Neural cell (in vitro differentiated cells): ENCODE data around the gene ZBTB7C. TPM values are rescaled to one million over a fixed set of nuclear protein-coding genes. Genes with fewer than 3 reads are reported as not detected.

Experiments used
- H2AFZ ChIP-seq: fragments of 200-600, 300-800 bp; sonication (generic), shearing (Covaris generic); 2 replicates; pipeline ENCODE4 v1.6.0; 2014; ENCODE audit warnings: low read depth, mild to moderate bottlenecking, antibody characterized with exemption, low read length, moderate library complexity
- H3F3A ChIP-seq: fragments of 200-600 bp; shearing (Covaris generic); 2 replicates; pipeline ENCODE4 v1.6.1; 2016; ENCODE audit warnings: mild to moderate bottlenecking, moderate library complexity, mixed read lengths, antibody characterized with exemption, low read length; ENCODE audit not compliant: insufficient read depth, poor library complexity, severe bottlenecking
- H3K27ac ChIP-seq: fragments of 200-600, 300-800 bp; sonication (generic), shearing (Covaris generic); 2 replicates; pipeline ENCODE4 v1.5.1; 2014; ENCODE audit warnings: mild to moderate bottlenecking, low read length, moderate library complexity
- H3K27me3 ChIP-seq: fragments of 300-800, 200-600 bp; sonication (generic), shearing (Covaris generic); 2 replicates; pipeline ENCODE4 v1.6.0; 2014; ENCODE audit warnings: mild to moderate bottlenecking, low read depth, low read length, moderate library complexity; ENCODE audit not compliant: insufficient read depth
- H3K36me3 ChIP-seq: fragments of 300-800, 200-600 bp; sonication (generic), shearing (Covaris generic); 2 replicates; pipeline ENCODE4 v1.5.1; 2014; ENCODE audit warnings: mild to moderate bottlenecking, antibody characterized with exemption, low read length, moderate library complexity; ENCODE audit not compliant: insufficient read depth
- H3K4me2 ChIP-seq: fragments of 300-800, 200-600 bp; sonication (generic), shearing (Covaris generic); 2 replicates; pipeline ENCODE4 v1.6.0; 2014; ENCODE audit warnings: mild to moderate bottlenecking, low read length
- H3K4me3 ChIP-seq: fragments of 300-800, 200-600 bp; sonication (generic), shearing (Covaris generic); 2 replicates; pipeline ENCODE4 v1.5.1; 2014; ENCODE audit warnings: mild to moderate bottlenecking, low read length, moderate library complexity
- H3K79me2 ChIP-seq: fragments of 200-600 bp; shearing (Covaris generic); replicated peaks from 2 replicates; pipeline ENCODE4 v1.6.0; 2014; ENCODE audit warnings: mild to moderate bottlenecking, low read length, moderate library complexity; ENCODE audit not compliant: insufficient read depth
- H3K9ac ChIP-seq: fragments of 300-800, 200-600 bp; sonication (generic), shearing (Covaris generic); 2 replicates; pipeline ENCODE4 v1.6.1; 2016; ENCODE audit warnings: mild to moderate bottlenecking, low read length, mixed read lengths
- H3K9me2 ChIP-seq: fragments of 200-600 bp; shearing (Covaris generic); 2 replicates; pipeline ENCODE4 v1.6.1; 2016; ENCODE audit warnings: mild to moderate bottlenecking, low read length, mixed read lengths; ENCODE audit not compliant: insufficient read depth
- H3K9me3 ChIP-seq: fragments of 200-600, 300-800 bp; sonication (generic), shearing (Covaris generic); 2 replicates; pipeline ENCODE4 v1.6.1; 2016; ENCODE audit warnings: mild to moderate bottlenecking, mixed run types, low read length, moderate library complexity, mixed read lengths
- H4K20me1 ChIP-seq: fragments of 200-600 bp; shearing (Covaris generic); 2 replicates; pipeline ENCODE4 v1.6.1; 2016; ENCODE audit warnings: mild to moderate bottlenecking, mixed run types; ENCODE audit not compliant: insufficient read depth
- EP300 ChIP-seq: fragments of 450-650 bp; conservative IDR thresholded peaks from 2 replicates; pipeline ENCODE4 v1.6.1; 2014; ENCODE audit warnings: antibody characterized with exemption, mild to moderate bottlenecking, moderate library complexity; ENCODE audit not compliant: poor library complexity, severe bottlenecking
- EZH2 ChIP-seq: fragments of 200-600, 300-800 bp; shearing (Covaris generic), sonication (generic); IDR thresholded peaks from 2 replicates; pipeline ENCODE4 v1.6.1; 2014; ENCODE audit warnings: antibody characterized with exemption, low read length, borderline replicate concordance, mild to moderate bottlenecking; ENCODE audit not compliant: insufficient read depth, poor library complexity, severe bottlenecking
- MXI1 ChIP-seq: fragments of 450-650 bp; conservative IDR thresholded peaks from 2 replicates; pipeline ENCODE4 v1.6.1; 2014; ENCODE audit warnings: antibody characterized with exemption, mild to moderate bottlenecking; ENCODE audit not compliant: poor library complexity, severe bottlenecking
- POLR2AphosphoS5 ChIP-seq: IDR thresholded peaks from 2 replicates; pipeline ENCODE4 v1.6.1; 2012
- RAD21 ChIP-seq: fragments of 450-650 bp; conservative IDR thresholded peaks from 2 replicates; pipeline ENCODE4 v1.6.1; 2014; ENCODE audit warnings: antibody characterized with exemption, mild to moderate bottlenecking, moderate library complexity
- SMC3 ChIP-seq: fragments of 450-650 bp; conservative IDR thresholded peaks from 2 replicates; pipeline ENCODE4 v1.6.1; 2014; ENCODE audit warnings: antibody characterized with exemption, mild to moderate bottlenecking, moderate library complexity; ENCODE audit not compliant: poor library complexity
- TAF1 ChIP-seq: IDR thresholded peaks from 2 replicates; pipeline ENCODE4 v1.6.1; 2012; ENCODE audit warnings: low read depth
- polyA plus RNA-seq: library from polyadenylated mRNA; depleted of rRNA; stranded (reverse); fragments of >200 nt; gene quantifications from 2 replicates; pipeline ENCODE4 v1.2.3, GENCODE V29; 2014
- TF ChIP-seq, protein P1 (sequence below): fragments of 450-650 bp; IDR thresholded peaks from 2 replicates; pipeline ENCODE4 v1.5.1; 2014; ENCODE audit warnings: antibody characterized with exemption, mild to moderate bottlenecking, moderate library complexity; ENCODE audit not compliant: poor library complexity, severe bottlenecking
- TF ChIP-seq, protein P2 (sequence below): IDR thresholded peaks from 2 replicates; pipeline ENCODE4 v1.6.1; 2012; ENCODE audit warnings: borderline replicate concordance

Gene ZBTB7C
- polyA plus RNA-seq, 1 donor from 2014 or later: 2.4 TPM

DNA sequence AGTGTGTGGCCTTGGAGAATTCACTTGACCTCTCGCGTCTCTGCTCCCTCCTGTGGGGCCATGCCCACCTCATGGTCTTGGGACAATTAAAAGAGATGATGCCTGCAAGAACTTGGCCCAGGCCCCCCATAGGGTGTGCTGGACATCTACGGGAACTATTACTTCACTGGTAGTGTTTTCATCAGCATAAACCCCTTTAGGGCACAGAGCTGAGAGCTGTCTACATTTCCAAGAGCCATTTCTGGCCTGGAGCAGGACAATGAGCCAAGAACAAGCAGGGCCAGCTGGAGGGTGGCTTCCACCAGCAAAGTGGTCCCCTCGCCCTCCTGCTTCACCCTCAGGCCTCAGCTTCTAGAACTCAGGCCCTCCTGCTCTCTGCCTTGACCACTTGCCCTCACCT, 232.3 kb downstream of the ZBTB7C start:
- Histone ChIP-seq H3K27ac (no peak overlapping the region), H3K27me3 (no peaks in the 10 kb centered on the region), H3K9me2 (no peaks in the 10 kb centered on the region), H3F3A (no peaks in the 10 kb centered on the region), H3K9me3 (no peaks in the 10 kb centered on the region), H3K79me2 (no peaks in the 10 kb centered on the region), H3K9ac (no peak overlapping the region), H4K20me1 (no peaks in the 10 kb centered on the region), H3K4me3 (no peak overlapping the region), H2AFZ (no peak overlapping the region), H3K4me2 (no peak overlapping the region), H3K36me3 (no peaks in the 10 kb centered on the region)
- no peak for TF ChIP-seq EP300
- TF ChIP-seq MXI1: no peak
- TF ChIP-seq, protein P1, sequence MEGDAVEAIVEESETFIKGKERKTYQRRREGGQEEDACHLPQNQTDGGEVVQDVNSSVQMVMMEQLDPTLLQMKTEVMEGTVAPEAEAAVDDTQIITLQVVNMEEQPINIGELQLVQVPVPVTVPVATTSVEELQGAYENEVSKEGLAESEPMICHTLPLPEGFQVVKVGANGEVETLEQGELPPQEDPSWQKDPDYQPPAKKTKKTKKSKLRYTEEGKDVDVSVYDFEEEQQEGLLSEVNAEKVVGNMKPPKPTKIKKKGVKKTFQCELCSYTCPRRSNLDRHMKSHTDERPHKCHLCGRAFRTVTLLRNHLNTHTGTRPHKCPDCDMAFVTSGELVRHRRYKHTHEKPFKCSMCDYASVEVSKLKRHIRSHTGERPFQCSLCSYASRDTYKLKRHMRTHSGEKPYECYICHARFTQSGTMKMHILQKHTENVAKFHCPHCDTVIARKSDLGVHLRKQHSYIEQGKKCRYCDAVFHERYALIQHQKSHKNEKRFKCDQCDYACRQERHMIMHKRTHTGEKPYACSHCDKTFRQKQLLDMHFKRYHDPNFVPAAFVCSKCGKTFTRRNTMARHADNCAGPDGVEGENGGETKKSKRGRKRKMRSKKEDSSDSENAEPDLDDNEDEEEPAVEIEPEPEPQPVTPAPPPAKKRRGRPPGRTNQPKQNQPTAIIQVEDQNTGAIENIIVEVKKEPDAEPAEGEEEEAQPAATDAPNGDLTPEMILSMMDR: no peak
- no peak for TF ChIP-seq RAD21
- TF ChIP-seq EZH2: no peak
- no peak for TF ChIP-seq TAF1
- no peak for TF ChIP-seq SMC3
- TF ChIP-seq, protein P2, sequence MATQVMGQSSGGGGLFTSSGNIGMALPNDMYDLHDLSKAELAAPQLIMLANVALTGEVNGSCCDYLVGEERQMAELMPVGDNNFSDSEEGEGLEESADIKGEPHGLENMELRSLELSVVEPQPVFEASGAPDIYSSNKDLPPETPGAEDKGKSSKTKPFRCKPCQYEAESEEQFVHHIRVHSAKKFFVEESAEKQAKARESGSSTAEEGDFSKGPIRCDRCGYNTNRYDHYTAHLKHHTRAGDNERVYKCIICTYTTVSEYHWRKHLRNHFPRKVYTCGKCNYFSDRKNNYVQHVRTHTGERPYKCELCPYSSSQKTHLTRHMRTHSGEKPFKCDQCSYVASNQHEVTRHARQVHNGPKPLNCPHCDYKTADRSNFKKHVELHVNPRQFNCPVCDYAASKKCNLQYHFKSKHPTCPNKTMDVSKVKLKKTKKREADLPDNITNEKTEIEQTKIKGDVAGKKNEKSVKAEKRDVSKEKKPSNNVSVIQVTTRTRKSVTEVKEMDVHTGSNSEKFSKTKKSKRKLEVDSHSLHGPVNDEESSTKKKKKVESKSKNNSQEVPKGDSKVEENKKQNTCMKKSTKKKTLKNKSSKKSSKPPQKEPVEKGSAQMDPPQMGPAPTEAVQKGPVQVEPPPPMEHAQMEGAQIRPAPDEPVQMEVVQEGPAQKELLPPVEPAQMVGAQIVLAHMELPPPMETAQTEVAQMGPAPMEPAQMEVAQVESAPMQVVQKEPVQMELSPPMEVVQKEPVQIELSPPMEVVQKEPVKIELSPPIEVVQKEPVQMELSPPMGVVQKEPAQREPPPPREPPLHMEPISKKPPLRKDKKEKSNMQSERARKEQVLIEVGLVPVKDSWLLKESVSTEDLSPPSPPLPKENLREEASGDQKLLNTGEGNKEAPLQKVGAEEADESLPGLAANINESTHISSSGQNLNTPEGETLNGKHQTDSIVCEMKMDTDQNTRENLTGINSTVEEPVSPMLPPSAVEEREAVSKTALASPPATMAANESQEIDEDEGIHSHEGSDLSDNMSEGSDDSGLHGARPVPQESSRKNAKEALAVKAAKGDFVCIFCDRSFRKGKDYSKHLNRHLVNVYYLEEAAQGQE: no peak
- TF ChIP-seq POLR2AphosphoS5: no peak

DNA sequence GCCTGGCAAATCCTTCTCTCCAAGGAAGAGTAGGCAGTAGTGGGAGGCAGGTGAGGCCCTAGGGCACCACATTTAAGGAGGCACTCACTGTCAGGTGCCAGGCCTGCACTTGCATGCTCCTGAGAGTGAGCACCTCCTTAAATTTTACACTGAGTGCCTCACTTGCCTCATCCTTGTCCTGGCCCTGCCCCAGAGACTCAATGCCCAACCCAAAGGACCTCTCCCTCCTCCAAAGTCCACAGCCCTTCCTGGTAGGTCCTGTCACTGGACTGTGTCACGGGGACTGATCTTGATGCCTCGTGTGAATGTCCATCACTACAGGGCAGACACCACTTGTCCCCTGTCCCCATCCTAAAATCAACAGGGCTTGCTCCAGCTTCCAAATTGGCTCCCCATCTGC, 235.6 kb downstream of the ZBTB7C start:
- H3K36me3 ChIP-seq: no peaks in the 10 kb centered on the region
- no peaks in the 10 kb centered on the region for H3F3A ChIP-seq
- no peak overlapping the region for H2AFZ ChIP-seq
- H3K79me2 ChIP-seq: no peaks in the 10 kb centered on the region
- H3K9me3 ChIP-seq: no peaks in the 10 kb centered on the region
- H3K9me2 ChIP-seq: no peaks in the 10 kb centered on the region
- H3K27me3 ChIP-seq: no peaks in the 10 kb centered on the region
- H3K27ac ChIP-seq: no peak overlapping the region
- H4K20me1 ChIP-seq: no peaks in the 10 kb centered on the region
- no peak overlapping the region for H3K9ac ChIP-seq
- TF ChIP-seq EP300 (no peak), TAF1 (no peak), EZH2 (no peak), RAD21 (no peak), POLR2AphosphoS5 (no peak), MXI1 (no peak), SMC3 (no peak)
- TF ChIP-seq, protein P1: no peak
- TF ChIP-seq, protein P2: no peak
- no peak overlapping the region for H3K4me2 ChIP-seq
- H3K4me3 ChIP-seq: no peak overlapping the region
